Astrocyte of the spinal cord (primary cell): Measurements from ENCODE around the gene MARCKSL1.
A peak's percentile ranks its signal among the peaks of the same experiment; 100 is the strongest.

Experiments used
- DNase-seq: peaks from one replicate; pipeline ENCODE4 v3.0.0; 2011; ENCODE audit warnings: low read depth, low spot score
- H3K4me3 ChIP-seq: 2 replicates; pipeline ENCODE4 v1.5.1; 2011; ENCODE audit warnings: low read depth, mild to moderate bottlenecking, low read length, moderate library complexity
- CTCF ChIP-seq: IDR thresholded peaks from 2 replicates; pipeline ENCODE4 v1.5.1; 2012; ENCODE audit warnings: low read depth, mild to moderate bottlenecking, low read length, inconsistent platforms
- in situ Hi-C: cut with HindIII; loops from 2 replicates; pipeline ENCODE4 v1.10.0; 2017; ENCODE audit warnings: low sequenced_read_pairs

Gene MARCKSL1, protein sequence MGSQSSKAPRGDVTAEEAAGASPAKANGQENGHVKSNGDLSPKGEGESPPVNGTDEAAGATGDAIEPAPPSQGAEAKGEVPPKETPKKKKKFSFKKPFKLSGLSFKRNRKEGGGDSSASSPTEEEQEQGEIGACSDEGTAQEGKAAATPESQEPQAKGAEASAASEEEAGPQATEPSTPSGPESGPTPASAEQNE

GRCh38 chr1:32335790-32336590 is at the start of gene MARCKSL1:
TSS of gene MARCKSL1 (minus strand) at chr1:32336233. CDS start at chr1:32336033, 200 bp downstream.
- TF ChIP-seq CTCF, result no peak
- in situ Hi-C loops, result no loop called here
- DNase-seq, result peak; percentile 65
- peak within 1 kb of the TSS; percentile 69 for H3K4me3 ChIP-seq

- no peak for TF ChIP-seq CTCF
- H3K4me3 ChIP-seq, result no peak overlapping the region
- DNase-seq, result no peak
- in situ Hi-C loops, result no loop called here
Observed at GRCh38 chr1:32380057-32380456, 44.0 kb upstream of the MARCKSL1 start.

DNA sequence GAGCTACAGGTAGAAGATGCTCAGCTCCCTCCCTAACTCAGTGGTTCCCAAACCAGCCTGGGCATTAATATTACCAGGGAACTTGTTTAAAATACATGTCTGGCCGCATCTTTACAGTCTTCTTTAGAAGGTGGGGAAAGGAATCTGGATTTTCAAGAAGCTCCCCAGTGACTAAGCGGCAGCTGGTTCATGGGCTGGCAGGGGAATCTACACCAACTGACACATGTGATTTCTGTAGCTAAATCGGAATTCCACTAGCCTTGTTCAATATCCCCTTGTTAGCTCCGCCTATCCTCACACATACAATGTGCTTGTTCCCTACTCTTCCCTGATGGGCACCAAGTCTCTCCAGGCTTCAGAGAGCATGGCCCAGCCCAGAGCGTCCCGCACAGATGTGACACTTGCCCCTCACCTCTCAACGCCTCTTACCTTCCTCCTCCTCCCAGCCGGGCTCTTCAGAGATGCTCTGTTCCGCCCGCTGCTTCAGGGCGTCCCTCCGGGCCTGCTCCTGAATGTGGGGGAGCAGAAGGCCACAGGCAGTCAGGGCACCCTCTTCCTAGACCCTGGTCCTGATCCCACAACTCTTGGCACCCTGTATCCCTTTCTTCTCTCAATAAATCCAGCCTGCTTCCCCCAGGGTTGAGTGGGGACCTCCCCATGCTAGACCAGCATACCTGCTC is 41.6 kb upstream of the MARCKSL1 start:
- TF ChIP-seq CTCF, result no peak
- in situ Hi-C loops, result no loop called here
- no peak for DNase-seq
- H3K4me3 ChIP-seq, result no peak overlapping the region

DNA sequence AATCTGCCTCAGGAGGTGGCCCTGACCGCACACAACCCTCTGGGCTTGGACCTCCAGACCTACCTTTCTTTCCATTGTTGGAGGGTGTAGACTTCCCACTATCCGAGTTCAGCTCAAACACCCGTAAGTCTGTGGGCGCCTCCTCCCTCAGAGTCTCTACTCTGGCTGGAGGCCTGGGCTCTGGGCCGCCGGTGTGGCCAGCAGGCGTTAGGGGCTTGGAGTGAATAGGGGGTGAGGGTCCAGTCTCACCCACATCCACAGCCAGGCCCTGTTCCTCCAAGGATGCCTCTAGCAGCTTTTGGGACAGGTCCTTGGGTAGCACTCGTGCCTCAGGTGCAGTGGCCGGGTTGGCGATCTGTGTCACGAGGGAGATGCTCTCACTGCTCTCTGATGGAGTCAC is 40.2 kb upstream of the MARCKSL1 start:
- in situ Hi-C loops, result no loop called here
- no peak for DNase-seq
- no peak overlapping the region for H3K4me3 ChIP-seq
- TF ChIP-seq CTCF, result no peak

- no peak for DNase-seq
- in situ Hi-C loops, result no loop called here
- H3K4me3 ChIP-seq, result no peak overlapping the region
- no peak for TF ChIP-seq CTCF
Observed at GRCh38 chr1:32373996-32374592, 38.1 kb upstream of the MARCKSL1 start.

DNA sequence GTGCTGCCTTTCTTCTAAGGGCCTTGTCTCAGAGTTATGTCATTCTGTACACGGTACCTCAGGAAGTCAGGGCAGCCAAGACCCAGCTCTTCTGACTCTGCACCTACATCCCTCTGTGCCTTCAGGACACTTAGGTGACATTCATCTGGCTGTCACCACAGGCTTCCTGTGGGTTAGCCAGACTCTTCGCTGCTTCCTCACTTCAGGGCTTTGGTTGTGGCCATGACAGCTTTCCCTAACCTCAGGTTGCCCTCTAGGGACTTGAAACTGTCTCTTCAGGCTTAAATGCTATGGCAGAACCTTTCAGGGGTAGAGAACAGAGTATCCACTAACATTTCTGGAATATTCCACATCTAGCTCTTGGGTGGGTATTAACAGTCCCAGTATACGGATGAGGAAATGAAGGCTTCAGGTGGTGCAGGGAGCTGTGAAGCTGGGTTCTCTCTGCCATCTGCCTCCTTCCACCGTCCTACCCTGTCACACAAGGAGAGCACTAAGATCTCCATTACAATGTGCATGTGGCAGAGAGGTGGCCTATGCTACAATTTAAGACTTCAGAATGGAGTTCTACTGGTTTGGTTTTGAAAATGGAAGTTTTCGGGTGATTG is 36.2 kb upstream of the MARCKSL1 start:
- in situ Hi-C loops, result no loop called here
- no peak for TF ChIP-seq CTCF
- DNase-seq, result no peak
- H3K4me3 ChIP-seq, result no peak overlapping the region
